Stimulated activated CD8-positive, alpha-beta memory T cell treated with anti-CD3 and anti-CD28 coated beads, Interleukin-7, amount 100 ng/mL, for 4 hours (primary cell): Measurements from ENCODE around the gene TPH2.

Experiments used
- DNase-seq, 2 donors: peaks; one replicate each; pipeline ENCODE4 v3.0.0-alpha.2; 2020; ENCODE audit warnings: low read depth in 2 of 2

The TPH2 gene

GRCh38 chr12:72033991-72034390 is 95.3 kb downstream of the TPH2 start:
- no peak for DNase-seq

GRCh38 chr12:72035625-72036024 is 97.0 kb downstream of the TPH2 start:
- DNase-seq, result no peak

DNA sequence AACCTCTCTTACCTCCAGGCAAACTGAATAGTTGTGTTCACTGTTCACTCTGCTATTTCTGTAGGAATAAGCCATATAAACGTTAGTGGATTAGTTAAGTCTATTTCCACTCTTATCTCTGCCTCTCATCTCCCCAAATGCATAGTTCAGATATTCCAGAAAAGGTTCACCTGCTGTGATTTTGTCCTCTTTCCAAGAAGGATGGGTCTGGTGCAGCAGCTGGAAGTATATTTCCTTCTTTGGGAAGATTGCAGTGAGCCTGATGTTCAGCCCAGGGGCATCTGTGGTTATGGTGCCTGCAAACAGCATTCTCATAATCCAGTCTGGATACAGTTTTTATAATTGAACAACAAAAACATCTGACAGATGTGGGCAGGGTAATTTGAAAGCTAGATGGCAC is 97.7 kb downstream of the TPH2 start:
- no peak for DNase-seq

DNA sequence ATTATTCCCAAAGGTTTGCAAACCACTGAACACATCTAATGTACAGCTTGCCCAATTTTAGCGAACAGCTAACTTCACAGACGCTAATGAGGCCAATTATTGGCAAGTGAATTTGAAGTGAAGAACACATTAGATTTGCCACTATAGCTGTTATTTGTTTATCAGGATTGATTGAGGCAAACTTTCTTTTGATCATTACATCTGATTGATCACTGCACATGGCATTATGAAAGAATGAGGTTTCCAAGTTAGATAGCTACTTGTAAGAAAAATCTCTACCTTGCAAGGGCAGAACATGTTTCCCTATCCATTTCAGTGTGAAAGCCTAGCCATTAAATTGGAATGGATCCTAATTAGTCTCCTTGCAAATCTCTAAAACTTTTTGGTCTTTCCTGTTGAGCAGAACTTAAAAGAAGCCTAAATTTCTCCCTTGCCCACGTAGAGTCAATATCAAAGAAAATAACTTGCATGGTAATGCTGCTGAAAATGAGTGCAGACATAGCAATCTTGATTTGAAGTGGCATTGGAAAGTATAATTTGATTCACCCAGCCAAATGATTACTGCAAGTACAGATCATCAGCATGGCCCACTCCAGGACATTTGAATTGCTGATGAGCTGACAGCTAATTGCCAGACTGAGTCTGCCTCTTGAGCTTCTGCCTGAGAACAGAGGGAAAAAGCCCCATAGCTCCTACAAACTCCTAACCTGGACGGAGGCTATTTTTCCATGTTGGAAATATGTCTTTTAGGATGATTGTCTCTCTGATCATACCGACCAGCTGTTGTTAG is 98.6 kb downstream of the TPH2 start:
- no peak for DNase-seq

DNA sequence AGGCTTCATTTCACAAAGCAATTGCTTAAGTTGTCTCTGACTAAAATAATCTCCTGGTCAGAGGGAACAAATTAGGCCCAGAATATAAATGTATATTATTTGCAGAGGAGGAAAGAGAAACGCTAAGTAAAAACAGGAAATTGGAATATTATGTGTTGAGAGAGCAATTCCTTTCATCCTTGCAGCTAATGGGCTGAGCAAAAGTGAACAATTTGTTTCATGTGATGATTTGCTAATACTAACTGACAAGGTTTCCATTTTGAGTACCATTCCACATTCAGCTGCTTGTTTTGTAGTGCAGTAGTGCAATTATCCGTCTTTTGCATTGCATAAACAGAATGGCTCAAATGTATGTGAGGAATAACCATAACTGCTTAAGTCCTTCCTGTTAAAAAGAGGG is 103.2 kb downstream of the TPH2 start:
- DNase-seq, result no peak

DNA sequence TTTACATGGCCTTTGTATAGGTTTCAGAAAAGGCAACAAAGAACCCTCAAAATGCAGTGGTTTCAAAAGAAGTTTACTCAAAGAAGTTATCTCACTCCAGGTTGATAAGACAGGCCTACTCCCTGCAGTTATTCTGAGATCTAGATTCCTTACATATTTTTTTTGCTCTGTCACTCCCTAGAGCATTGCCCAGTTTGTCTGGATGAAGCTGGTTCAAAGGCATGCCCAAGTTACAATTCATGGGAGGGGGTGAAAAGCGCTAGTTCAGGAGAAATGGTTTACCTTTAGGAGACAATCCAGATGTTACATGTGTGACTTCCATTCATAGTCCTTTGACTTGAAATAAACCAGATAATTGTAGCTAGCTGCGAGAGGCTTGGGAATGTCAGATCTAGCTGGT is 115.0 kb downstream of the TPH2 start:
- DNase-seq, result no peak

- no peak for DNase-seq
Observed at GRCh38 chr12:72054511-72054910, 115.9 kb downstream of the TPH2 start.

DNA sequence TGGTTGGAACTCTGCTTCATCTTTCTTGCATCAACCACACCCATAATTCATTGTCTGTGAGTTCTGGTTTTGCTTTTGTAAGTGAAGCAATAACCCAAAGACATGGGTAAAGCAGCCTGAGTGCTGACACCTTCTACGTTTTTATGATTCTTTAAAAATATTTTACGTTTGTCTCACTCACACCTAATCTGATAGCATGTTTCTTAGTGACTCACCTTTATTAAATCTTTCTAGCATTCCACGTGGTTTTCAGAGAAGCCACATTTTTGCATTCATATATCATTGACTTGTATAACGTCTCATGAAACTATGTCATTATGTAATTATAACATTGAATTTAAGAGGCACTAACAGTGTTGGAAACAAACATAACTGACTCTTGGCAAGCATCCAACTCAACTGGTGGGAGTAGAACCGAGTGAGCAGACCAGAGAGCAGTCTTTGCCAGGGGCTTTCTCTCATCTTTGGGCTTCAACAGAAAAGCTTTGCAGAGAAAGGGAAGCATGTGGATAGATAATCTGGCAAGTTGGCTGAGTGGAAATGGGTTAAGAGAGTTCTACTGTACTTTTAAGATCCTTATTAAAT is 118.8 kb downstream of the TPH2 start:
- no peak for DNase-seq

GRCh38 chr12:72063073-72063472 is 124.4 kb downstream of the TPH2 start:
- no peak for DNase-seq

- no peak for DNase-seq
Observed at GRCh38 chr12:72071030-72071429, 132.4 kb downstream of the TPH2 start.

DNA sequence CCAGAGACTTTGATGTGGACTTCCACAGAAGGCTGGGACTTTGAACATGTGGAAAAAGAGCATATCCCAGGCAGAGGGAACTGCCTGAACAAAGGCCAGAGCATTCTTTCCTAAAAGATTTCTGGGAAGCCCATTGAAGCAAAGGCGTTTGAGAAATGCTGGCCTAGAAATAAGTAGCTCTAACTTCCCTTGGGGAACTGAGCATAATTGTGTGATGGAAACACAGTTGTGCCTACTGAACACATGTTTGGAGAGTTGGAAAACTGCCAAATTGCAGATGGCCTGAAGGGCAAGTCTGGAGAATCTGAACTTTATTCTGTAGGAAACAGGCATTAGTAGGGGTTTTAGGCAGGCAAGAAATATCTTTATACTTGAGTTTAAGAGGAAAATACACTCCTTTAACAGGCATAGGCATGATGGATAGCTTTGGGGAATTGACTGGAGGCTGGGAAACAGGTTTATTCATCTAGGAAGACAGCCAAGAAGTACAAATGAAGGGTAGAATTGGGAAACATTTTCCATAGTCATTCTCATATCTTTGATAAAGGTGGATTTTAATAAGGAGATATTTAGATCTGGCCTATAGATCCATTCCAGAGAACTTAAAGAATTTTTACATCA is 134.1 kb downstream of the TPH2 start:
- no peak for DNase-seq

GRCh38 chr12:72074065-72074464 is 135.4 kb downstream of the TPH2 start:
- DNase-seq, result no peak

DNA sequence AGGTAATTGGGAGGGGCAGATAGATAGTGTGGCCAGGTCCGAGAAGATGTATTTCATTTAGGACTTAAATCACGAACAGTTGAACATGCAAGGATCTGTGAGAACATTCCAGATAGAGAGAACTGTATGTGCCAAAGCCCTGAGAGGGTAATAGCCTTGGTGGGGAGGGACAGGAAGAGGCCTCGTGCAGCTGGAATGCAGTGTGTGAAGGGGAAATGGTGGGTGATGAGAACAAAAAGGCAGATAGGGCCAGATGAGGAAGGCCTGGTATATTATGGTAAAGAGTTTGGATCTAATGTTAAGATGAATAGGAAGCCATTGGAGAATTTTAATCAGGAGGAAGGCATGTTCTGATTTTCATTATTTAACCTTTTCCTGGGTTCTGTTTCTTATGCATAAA is 136.3 kb downstream of the TPH2 start:
- no peak for DNase-seq

DNA sequence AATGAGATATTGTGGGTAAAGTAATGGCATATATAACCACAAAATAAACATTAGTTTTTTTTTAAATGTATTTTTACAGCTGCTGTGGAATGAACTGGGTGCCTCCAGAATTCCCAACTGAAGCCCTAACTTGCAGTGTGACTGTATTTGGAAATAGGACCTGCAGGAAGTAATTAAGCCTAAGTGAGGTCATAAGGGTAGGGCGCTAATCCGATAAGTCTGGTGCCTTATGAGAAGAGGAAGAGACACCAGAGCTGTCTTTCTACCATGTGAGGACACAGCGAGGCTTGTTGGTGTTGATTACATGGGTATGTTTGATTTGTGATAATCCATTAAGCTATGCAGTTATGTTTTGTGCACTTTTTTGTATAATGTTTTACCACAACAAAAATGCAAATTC is 136.8 kb downstream of the TPH2 start:
- DNase-seq, result no peak

DNA sequence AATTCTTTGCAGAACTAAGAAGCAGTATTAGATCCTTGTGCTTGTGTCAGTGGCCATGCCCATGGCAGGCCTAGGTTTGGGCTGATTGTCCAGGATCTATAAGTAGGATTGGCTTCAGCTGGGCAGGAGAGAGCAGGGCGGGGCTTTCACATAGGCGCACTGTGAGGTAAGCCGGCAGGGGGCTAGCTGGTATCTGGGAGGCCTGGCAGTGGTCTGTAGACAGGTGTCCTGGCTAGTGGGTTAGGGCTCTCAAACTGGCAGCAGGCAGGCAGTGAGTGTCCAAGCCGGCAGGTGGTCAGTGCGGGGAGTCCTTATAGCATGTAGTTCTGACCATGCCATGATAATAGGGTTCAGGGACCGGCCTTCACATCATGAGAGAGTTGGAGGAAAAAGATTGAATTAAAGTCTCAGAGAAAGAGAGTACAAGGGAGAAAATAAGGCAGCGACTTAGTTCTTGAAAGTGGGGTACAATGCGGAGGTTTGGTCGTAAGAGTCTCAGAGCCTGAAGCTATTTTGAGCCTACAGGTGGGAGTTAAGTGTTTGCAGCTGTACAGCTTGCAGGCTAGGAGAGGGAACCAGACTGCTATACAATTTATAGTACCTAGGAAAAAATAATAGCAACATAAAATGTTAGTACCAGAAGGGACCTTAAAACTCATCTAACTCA is 137.4 kb downstream of the TPH2 start:
- no peak for DNase-seq

- no peak for DNase-seq
Observed at GRCh38 chr12:72076558-72076915, 137.9 kb downstream of the TPH2 start.

GRCh38 chr12:72077111-72077820 is 138.6 kb downstream of the TPH2 start:
- no peak for DNase-seq

DNA sequence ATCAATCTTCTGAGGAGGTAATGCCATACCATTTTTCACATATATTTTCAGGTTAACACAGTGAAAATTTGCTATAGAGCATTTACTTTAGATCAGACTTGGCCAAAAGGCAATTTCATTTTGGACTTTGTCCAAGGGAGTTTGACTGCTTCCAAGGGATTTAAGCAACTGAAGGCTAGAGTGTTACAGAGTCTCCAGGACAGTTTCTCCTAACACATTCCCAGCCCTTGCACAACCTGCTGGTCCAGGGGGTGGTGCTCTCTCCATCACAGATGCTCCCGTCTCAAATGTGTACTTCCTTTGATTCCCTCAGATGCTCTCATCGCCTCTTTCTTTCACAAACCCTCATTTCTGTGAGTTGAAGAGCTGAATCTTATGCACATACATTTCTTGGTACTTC is 143.1 kb downstream of the TPH2 start:
- no peak for DNase-seq
